Lung (tissue), 12 donors: ENCODE measurements around the gene DCUN1D3. TPM values are rescaled to one million over a fixed set of nuclear protein-coding genes. Genes with fewer than 3 reads are reported as not detected.
"Not testable (repeated sequence)": the region's sequence is repeated elsewhere in the genome, so short reads cannot be mapped to it uniquely, and the experiment has no call there.

Experiments used
- ATAC-seq: fragments of 200-7000 bp; cut with Tn5 transposase; one replicate; pipeline ENCODE4 v1.9.1; 2020; ENCODE audit warnings: moderate number of reproducible peaks; ENCODE audit not compliant: insufficient read depth, low FRiP score
- DNase-seq, 3 donors: peaks; one replicate each; pipeline ENCODE4 v3.0.0-alpha.2; 2013 to 2017
- H3K27ac ChIP-seq, 2 donors: one replicate each; pipeline ENCODE4 v1.5.1; 2013; ENCODE audit warnings: mild to moderate bottlenecking in 2 of 2, moderate library complexity in 2 of 2, control low read depth in 1 of 2, inconsistent platforms in 1 of 2, low read depth in 1 of 2, low read length in 1 of 2
- H3K27me3 ChIP-seq, 3 donors: one replicate each; pipeline ENCODE4 v1.5.1; 2013; ENCODE audit warnings: low read length in 2 of 3; ENCODE audit not compliant: control insufficient read depth in 3 of 3, insufficient read depth in 3 of 3
- H3K36me3 ChIP-seq, 4 donors: one replicate each; pipeline ENCODE4 v1.5.1; 2013; ENCODE audit warnings: low read length in 4 of 4, mild to moderate bottlenecking in 1 of 4, moderate library complexity in 1 of 4; ENCODE audit not compliant: control insufficient read depth in 4 of 4, insufficient read depth in 4 of 4
- H3K4me1 ChIP-seq, 5 donors: one replicate each; pipeline ENCODE4 v1.5.1; 2013; ENCODE audit warnings: low read length in 5 of 5, mild to moderate bottlenecking in 2 of 5, moderate library complexity in 1 of 5; ENCODE audit not compliant: control insufficient read depth in 5 of 5, insufficient read depth in 5 of 5
- H3K4me3 ChIP-seq: one replicate; pipeline ENCODE4 v1.5.1; 2013; ENCODE audit warnings: mild to moderate bottlenecking, control low read depth, moderate library complexity
- H3K9ac ChIP-seq, 2 donors: one replicate each; pipeline ENCODE4 v1.5.1; 2013; ENCODE audit warnings: low read length in 2 of 2, control low read depth in 1 of 2; ENCODE audit not compliant: insufficient read depth in 1 of 2
- H3K9me3 ChIP-seq, 4 donors: one replicate each; pipeline ENCODE4 v1.5.1; 2013; ENCODE audit warnings: low read length in 3 of 4, mild to moderate bottlenecking in 1 of 4, moderate library complexity in 1 of 4; ENCODE audit not compliant: control insufficient read depth in 4 of 4, insufficient read depth in 3 of 4
- CTCF ChIP-seq: IDR thresholded peaks from 2 replicates; pipeline ENCODE4 v1.5.1; 2012; ENCODE audit warnings: mild to moderate bottlenecking; ENCODE audit errors: control extremely low read depth, extremely low read depth
- WGBS, 2 donors: extraction: QIAGEN DNeasy Blood & Tissue Kit; methylation state at CpG; one replicate each; pipeline ENCODE4 v1.1.7; 2013; 5-methylcytosine and 5-hydroxymethylcytosine counted together
- polyA plus RNA-seq, 2 donors: library from polyadenylated mRNA; stranded (reverse); fragments of 200-250 nt; gene quantifications; one replicate each; pipeline ENCODE4 v1.2.1, GENCODE V29; 2013
- total RNA-seq, 2 donors: library from RNA; depleted of rRNA in 1 of 2; stranded (reverse); fragments of >200 nt in 1 of 2; gene quantifications; one replicate each; pipeline ENCODE4 v1.2.1, GENCODE V29; 2014 to 2021
- donor health status: control.
- donor health status: control.
- donor health status: Bipolar disorder and iron deficiency.
- donor health status: healthy.
- donor health status: DM: yes; HTN: yes; CAD: no.

DCUN1D3 gene
- total and polyA plus RNA-seq, 4 donors: 6.1 to 27.8 (median 9.4) TPM

GRCh38 chr16:20862162-20862960 is 37.8 kb downstream of the DCUN1D3 start:
- Histone ChIP-seq H3K9ac (no peak overlapping the region), H3K27me3 (no peaks in the 10 kb centered on the region), H3K4me1 (peaks cover 0 to 37% (median 21%) of the 10 kb centered on the region in 5 donors), H3K9me3 (peaks cover 0 to 4% (median 0%) of the 10 kb centered on the region in 4 donors), H3K27ac (no peak overlapping the region), H3K4me3 (no peak overlapping the region), H3K36me3 (peaks cover 10 to 23% (median 17%) of the 10 kb centered on the region in 4 donors)
- no peak for TF ChIP-seq CTCF
- DNase-seq (no peak), ATAC-seq (no peak)
- 97% methylated on average over 21 of the region's 21 CpGs for WGBS, 2 donors

DNA sequence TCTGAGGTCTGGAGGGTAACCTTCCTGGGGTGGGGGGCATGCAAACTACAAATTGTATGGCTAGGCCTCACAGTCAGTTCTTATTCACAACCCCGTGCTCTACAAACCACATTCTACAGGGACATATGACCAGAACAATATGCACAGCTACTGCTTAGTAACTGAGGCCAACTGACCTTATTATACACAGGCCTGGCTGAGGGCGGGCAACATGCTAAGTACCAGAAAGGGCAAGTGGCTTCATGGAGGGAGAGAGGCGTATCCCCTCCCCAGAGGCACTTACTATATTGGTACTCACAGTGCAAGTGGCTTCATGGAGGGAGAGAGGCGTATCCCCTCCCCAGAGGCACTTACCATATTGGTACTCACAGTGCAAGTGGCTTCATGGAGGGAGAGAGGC is 39.2 kb downstream of the DCUN1D3 start:
- H3K4me3 ChIP-seq, H3K27me3 ChIP-seq, H3K9ac ChIP-seq, DNase-seq, H3K9me3 ChIP-seq, H3K27ac ChIP-seq, ATAC-seq: not testable (repeated sequence)
- 77 to 91% methylated on average over 4 of the region's 4 CpGs for WGBS, 2 donors
- Histone ChIP-seq H3K4me1 (peaks cover 0 to 26% (median 8%) of the 10 kb centered on the region in 5 donors), H3K36me3 (peaks cover 10 to 25% (median 19%) of the 10 kb centered on the region in 4 donors)

GRCh38 chr16:20860361-20860760 is 39.8 kb downstream of the DCUN1D3 start:
- Histone ChIP-seq H3K27ac (peak overlapping the region in 1 of 2 donors; percentile 70), H3K9me3 (peaks cover 0 to 4% (median 0%) of the 10 kb centered on the region in 4 donors), H3K27me3 (no peaks in the 10 kb centered on the region), H3K9ac (no peak overlapping the region), H3K36me3 (peaks cover 13 to 25% (median 21%) of the 10 kb centered on the region in 4 donors), H3K4me3 (no peak overlapping the region), H3K4me1 (peaks cover 0 to 23% (median 4%) of the 10 kb centered on the region in 5 donors)
- DNase-seq (no peak), ATAC-seq (no peak)
- 70 to 88% methylated on average over 4 of the region's 4 CpGs for WGBS, 2 donors
- no peak for TF ChIP-seq CTCF

DNA sequence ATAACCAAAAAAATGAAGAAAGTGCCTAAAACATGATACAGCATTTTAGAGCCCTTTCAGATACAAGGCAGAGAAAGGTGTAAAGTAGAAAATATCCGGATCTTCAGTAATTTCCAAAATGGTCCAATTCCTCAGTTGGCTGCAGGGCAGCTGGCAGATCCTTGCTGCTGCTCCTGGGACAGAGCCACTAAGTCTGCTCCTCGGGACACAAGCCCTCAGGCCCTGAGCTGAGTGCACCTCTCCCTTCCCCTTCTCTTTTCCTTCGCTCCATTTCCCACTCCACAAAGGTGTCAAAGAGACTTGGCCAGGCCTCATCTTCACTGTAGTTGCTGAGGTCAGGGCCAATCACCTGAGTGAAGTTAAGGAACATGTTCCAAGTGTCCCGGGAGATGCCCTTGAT is 40.5 kb downstream of the DCUN1D3 start:
- no peak for TF ChIP-seq CTCF
- H3K27ac ChIP-seq: peak overlapping the region in 1 of 2 donors; percentile 70
- H3K9ac ChIP-seq: no peak overlapping the region
- peaks cover 0 to 22% (median 3%) of the 10 kb centered on the region in 5 donors for H3K4me1 ChIP-seq
- H3K9me3 ChIP-seq: peaks cover 0 to 4% (median 0%) of the 10 kb centered on the region in 4 donors
- DNase-seq (no peak), ATAC-seq (no peak)
- H3K27me3 ChIP-seq: no peaks in the 10 kb centered on the region
- 75 to 77% methylated on average over 4 of the region's 4 CpGs for whole genome bisulfite sequencing, 2 donors
- no peak overlapping the region for H3K4me3 ChIP-seq
- H3K36me3 ChIP-seq: peaks cover 18 to 27% (median 25%) of the 10 kb centered on the region in 4 donors
